Adrenal gland (tissue), 5 donors: Measurements from ENCODE around the gene COMMD4.

Experiments
- POLR2A ChIP-seq, 2 donors: fragments of 450-650 bp; IDR thresholded peaks; one replicate each; pipeline ENCODE4 v1.6.1; 2017; ENCODE audit warnings: antibody characterized with exemption in 2 of 2, mild to moderate bottlenecking in 2 of 2, moderate library complexity in 1 of 2
- TF ChIP-seq, protein P1 (sequence below), 6 experiments: fragments of 450-650 bp in 4 of 6; fragments of 200-600 bp in 2 of 6; sonication (generic) in 1 of 6; IDR thresholded peaks; 1 replicate in 5 of 6; 2 replicates in 1 of 6; pipeline versions ENCODE4 v1.5.1 to v1.8.0; 2016 to 2021; ENCODE audit warnings: antibody characterized with exemption in 6 of 6, mild to moderate bottlenecking in 2 of 6, moderate library complexity in 1 of 6
- donor health status: DM: no; HTN: no; CAD: no.

DNA sequence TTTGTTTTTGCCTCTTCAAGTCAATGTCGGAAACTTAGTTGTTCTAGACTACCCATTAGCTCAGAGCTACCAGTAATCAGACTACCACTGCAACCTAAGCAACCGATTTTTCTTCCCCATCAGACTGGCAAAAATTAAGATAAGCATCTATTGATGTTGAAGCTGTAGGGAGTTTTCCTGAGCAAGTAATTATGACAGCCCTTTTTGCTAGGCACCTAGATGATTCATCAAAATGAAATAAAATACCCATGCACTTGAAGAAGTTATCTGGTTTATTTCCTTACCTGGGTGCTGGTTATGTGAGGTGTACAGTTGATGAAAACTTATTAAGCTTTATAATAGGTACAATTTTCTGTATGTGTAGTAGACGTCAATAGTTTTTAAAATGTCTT is 554 bp upstream of the COMMD4 start:
- TF ChIP-seq, protein P1, sequence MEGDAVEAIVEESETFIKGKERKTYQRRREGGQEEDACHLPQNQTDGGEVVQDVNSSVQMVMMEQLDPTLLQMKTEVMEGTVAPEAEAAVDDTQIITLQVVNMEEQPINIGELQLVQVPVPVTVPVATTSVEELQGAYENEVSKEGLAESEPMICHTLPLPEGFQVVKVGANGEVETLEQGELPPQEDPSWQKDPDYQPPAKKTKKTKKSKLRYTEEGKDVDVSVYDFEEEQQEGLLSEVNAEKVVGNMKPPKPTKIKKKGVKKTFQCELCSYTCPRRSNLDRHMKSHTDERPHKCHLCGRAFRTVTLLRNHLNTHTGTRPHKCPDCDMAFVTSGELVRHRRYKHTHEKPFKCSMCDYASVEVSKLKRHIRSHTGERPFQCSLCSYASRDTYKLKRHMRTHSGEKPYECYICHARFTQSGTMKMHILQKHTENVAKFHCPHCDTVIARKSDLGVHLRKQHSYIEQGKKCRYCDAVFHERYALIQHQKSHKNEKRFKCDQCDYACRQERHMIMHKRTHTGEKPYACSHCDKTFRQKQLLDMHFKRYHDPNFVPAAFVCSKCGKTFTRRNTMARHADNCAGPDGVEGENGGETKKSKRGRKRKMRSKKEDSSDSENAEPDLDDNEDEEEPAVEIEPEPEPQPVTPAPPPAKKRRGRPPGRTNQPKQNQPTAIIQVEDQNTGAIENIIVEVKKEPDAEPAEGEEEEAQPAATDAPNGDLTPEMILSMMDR (IDR thresholded peaks at IDR 0.05): no peak
- TF ChIP-seq POLR2A (IDR thresholded peaks at IDR 0.05): no peak
